T-cell (primary cell): ENCODE results near the gene PHYHIPL. TPM values are rescaled to one million over a fixed set of nuclear protein-coding genes. Genes with fewer than 3 reads are reported as not detected.

Experiments used
- ATAC-seq, 4 experiments: fragments of 200-7000 bp in 3 of 4; fragments of 150-1000 bp in 1 of 4; cut with Tn5 transposase; replicated peaks in 1 of 4; 1 replicate in 3 of 4; 2 replicates in 1 of 4; pipeline ENCODE4 v1.10.0; 2021; ENCODE audit warnings: moderate library complexity in 3 of 4, mild to moderate bottlenecking in 2 of 4, moderate number of reproducible peaks in 1 of 4
- CTCF ChIA-PET, 2 donors: fragments of 300-600 bp; sonication (Branson Sonifier 250); formaldehyde crosslinking; loops; one replicate each; lab custom pipeline; 2022; ENCODE audit warnings: antibody characterized with exemption in 2 of 2; lab: Charles Lee
- POLR2A ChIA-PET, 2 donors: fragments of 300-600 bp; sonication (Branson Sonifier 250); formaldehyde crosslinking; loops; one replicate each; lab custom pipeline; 2022; ENCODE audit warnings: antibody characterized with exemption in 2 of 2; lab: Charles Lee
- DNase-seq, 35 experiments: peaks; one replicate each; pipeline versions ENCODE4 v3.0.0 to v3.0.0-alpha.2; 2013 to 2023
- H3K27ac ChIP-seq: one replicate; pipeline ENCODE4 v1.5.1; 2013; ENCODE audit warnings: low read length
- H3K27me3 ChIP-seq, 2 experiments: replicated peaks in 1 of 2; 1 replicate in 1 of 2; 2 replicates in 1 of 2; pipeline versions ENCODE4 v1.6.1 to v1.7.0; 2013; ENCODE audit warnings: low read length in 1 of 2, mixed read lengths in 1 of 2; ENCODE audit not compliant: control insufficient read depth in 2 of 2, insufficient read depth in 2 of 2; ENCODE audit errors: extremely low read depth in 1 of 2
- H3K36me3 ChIP-seq, 2 donors: 1 replicate in 1 of 2; 2 replicates in 1 of 2; pipeline versions ENCODE4 v1.6.1 to v1.7.0; 2013; ENCODE audit warnings: low read length in 1 of 2; ENCODE audit not compliant: control insufficient read depth in 2 of 2, insufficient read depth in 1 of 2; ENCODE audit errors: extremely low read depth in 1 of 2
- H3K4me1 ChIP-seq, 2 experiments: 1 replicate in 1 of 2; 2 replicates in 1 of 2; pipeline versions ENCODE4 v1.6.1 to v1.7.0; 2013; ENCODE audit warnings: low read length in 2 of 2, mixed read lengths in 1 of 2; ENCODE audit not compliant: insufficient read depth in 2 of 2, control insufficient read depth in 1 of 2; ENCODE audit errors: extremely low read depth in 1 of 2
- H3K4me3 ChIP-seq, 2 donors: 1 replicate in 1 of 2; 2 replicates in 1 of 2; pipeline versions ENCODE4 v1.5.1 to v1.7.0; 2013; ENCODE audit warnings: mild to moderate bottlenecking in 2 of 2, low read length in 1 of 2, moderate library complexity in 1 of 2; ENCODE audit not compliant: control insufficient read depth in 1 of 2; ENCODE audit errors: extremely low read depth in 1 of 2
- H3K9me3 ChIP-seq: 2 replicates; pipeline ENCODE4 v1.7.0; 2013
- H3K27ac Mint-ChIP-seq, 2 donors: one replicate each; pipeline ENCODE4 v1.8.0; 2020 to 2021; ENCODE audit warnings: mild to moderate bottlenecking in 2 of 2, mixed read lengths in 2 of 2
- H3K27me3 Mint-ChIP-seq, 2 donors: one replicate each; pipeline ENCODE4 v1.8.0; 2021 to 2022; ENCODE audit warnings: mixed read lengths in 2 of 2
- H3K36me3 Mint-ChIP-seq: one replicate; pipeline ENCODE4 v1.8.0; 2021; ENCODE audit warnings: mixed read lengths
- H3K4me1 Mint-ChIP-seq, 3 donors: one replicate each; pipeline ENCODE4 v1.8.0; 2020 to 2022; ENCODE audit warnings: mixed read lengths in 3 of 3, mild to moderate bottlenecking in 1 of 3
- H3K4me3 Mint-ChIP-seq, 3 donors: one replicate each; pipeline ENCODE4 v1.8.0; 2020 to 2022; ENCODE audit warnings: mild to moderate bottlenecking in 3 of 3, mixed read lengths in 3 of 3, moderate library complexity in 3 of 3
- H3K9me3 Mint-ChIP-seq, 3 donors: one replicate each; pipeline ENCODE4 v1.8.0; 2020 to 2022; ENCODE audit warnings: mixed read lengths in 3 of 3
- WGBS: methylation state at CpG from one replicate; pipeline ENCODE4 v1.1.5; 2013; ENCODE audit warnings: missing lambda C conversion rate; ENCODE audit not compliant: insufficient coverage; 5-methylcytosine and 5-hydroxymethylcytosine counted together
- total RNA-seq, 35 experiments: library from RNA in 6 of 35; stranded (reverse) in 6 of 35; fragments of 120-200 nt in 1 of 35; gene quantifications; one replicate each; pipeline versions ENCODE4 v1.2.1 to v1.2.4 and lab custom pipeline; 2013 to 2026

Gene PHYHIPL
- total RNA-seq, 5 donors from 2014 or later (not counting 1 experiment from before 2014, with no cell fraction given): not detected

- no peak overlapping the region for H3K27ac Mint-ChIP-seq
Observed at GRCh38 chr10:59279991-59280505, 103.6 kb downstream of the PHYHIPL start.

GRCh38 chr10:59281861-59282260, 105.4 kb downstream of the PHYHIPL start:
- no peaks in the 10 kb centered on the region for H3K36me3 Mint-ChIP-seq
- DNase-seq (no peak), ATAC-seq (no peak)
- H3K4me3 Mint-ChIP-seq: no peak overlapping the region
- WGBS: no CpG with 5 or more reads among the region's 1 CpG
- peaks cover 0 to 6% of the 10 kb centered on the region in 2 donors for H3K27me3 Mint-ChIP-seq
- ChIA-PET CTCF (no interaction called here), POLR2A (no interaction called here)
- no peaks in the 10 kb centered on the region for H3K4me1 Mint-ChIP-seq
- no peaks in the 10 kb centered on the region for H3K9me3 ChIP-seq
- H3K4me1 ChIP-seq: no peaks in the 10 kb centered on the region
- no peak overlapping the region for H3K27ac Mint-ChIP-seq
- H3K27me3 ChIP-seq: no peaks in the 10 kb centered on the region
- no peak overlapping the region for H3K4me3 ChIP-seq
- peaks cover 0 to 3% (median 0%) of the 10 kb centered on the region in 3 donors for H3K9me3 Mint-ChIP-seq
- H3K27ac ChIP-seq: no peak overlapping the region
- no peaks in the 10 kb centered on the region for H3K36me3 ChIP-seq

More at GRCh38 chr10:59279991-59280505, 103.6 kb downstream of the PHYHIPL start:
- H3K36me3 Mint-ChIP-seq: no peaks in the 10 kb centered on the region
- ATAC-seq: no peak
- CTCF ChIA-PET: interaction anchor here in 1 of 2 donors (1.1 kb wide), 1 partner anchor 12 kb away, joined by 3 read pairs; no protein-coding TSS in a partner anchor
- no peak for DNase-seq
- no peaks in the 10 kb centered on the region for H3K4me1 Mint-ChIP-seq
- Histone ChIP-seq H3K9me3 (no peaks in the 10 kb centered on the region), H3K4me1 (no peaks in the 10 kb centered on the region), H3K27ac (no peak overlapping the region), H3K27me3 (no peaks in the 10 kb centered on the region), H3K4me3 (no peak overlapping the region), H3K36me3 (no peaks in the 10 kb centered on the region)
- peaks cover 0 to 6% of the 10 kb centered on the region in 2 donors for H3K27me3 Mint-ChIP-seq
- peaks cover 0 to 3% (median 0%) of the 10 kb centered on the region in 3 donors for H3K9me3 Mint-ChIP-seq
- no CpG with 5 or more reads among the region's 1 CpG for WGBS
- H3K4me3 Mint-ChIP-seq: no peak overlapping the region
- POLR2A ChIA-PET: no interaction called here

- H3K27me3 Mint-ChIP-seq: peaks cover 0 to 6% of the 10 kb centered on the region in 2 donors
- ChIA-PET POLR2A (no interaction called here), CTCF (no interaction called here)
- DNase-seq (no peak), ATAC-seq (no peak)
- no peaks in the 10 kb centered on the region for H3K36me3 ChIP-seq
- no peak overlapping the region for H3K4me3 ChIP-seq
- H3K4me1 Mint-ChIP-seq: no peaks in the 10 kb centered on the region
- H3K27ac ChIP-seq: no peak overlapping the region
- no peak overlapping the region for H3K27ac Mint-ChIP-seq
- no peaks in the 10 kb centered on the region for H3K9me3 ChIP-seq
- no peaks in the 10 kb centered on the region for H3K27me3 ChIP-seq
- no peaks in the 10 kb centered on the region for H3K4me1 ChIP-seq
- 31% methylated on average over 6 of the region's 9 CpGs for WGBS
- H3K36me3 Mint-ChIP-seq: no peaks in the 10 kb centered on the region
- H3K4me3 Mint-ChIP-seq: no peak overlapping the region
- peaks cover 0 to 3% (median 0%) of the 10 kb centered on the region in 3 donors for H3K9me3 Mint-ChIP-seq
Observed at GRCh38 chr10:59283456-59284091, 107.1 kb downstream of the PHYHIPL start.

- ATAC-seq (no peak), DNase-seq (no peak)
- H3K27me3 ChIP-seq: no peaks in the 10 kb centered on the region
- 76% methylated on average over 7 of the region's 7 CpGs for WGBS
- H3K36me3 Mint-ChIP-seq: no peaks in the 10 kb centered on the region
- no peak overlapping the region for H3K27ac ChIP-seq
- H3K9me3 Mint-ChIP-seq: peaks cover 0 to 3% (median 0%) of the 10 kb centered on the region in 3 donors
- no peaks in the 10 kb centered on the region for H3K4me1 ChIP-seq
- POLR2A ChIA-PET: no interaction called here
- H3K4me3 Mint-ChIP-seq: no peak overlapping the region
- no peaks in the 10 kb centered on the region for H3K4me1 Mint-ChIP-seq
- H3K4me3 ChIP-seq: no peak overlapping the region
- H3K36me3 ChIP-seq: no peaks in the 10 kb centered on the region
- H3K27ac Mint-ChIP-seq: no peak overlapping the region
- CTCF ChIA-PET: no interaction called here
- H3K27me3 Mint-ChIP-seq: peaks cover 0 to 6% of the 10 kb centered on the region in 2 donors
- H3K9me3 ChIP-seq: no peaks in the 10 kb centered on the region
Observed at GRCh38 chr10:59284118-59284975, 107.9 kb downstream of the PHYHIPL start.

GRCh38 chr10:59285073-59285472, 108.6 kb downstream of the PHYHIPL start:
- Histone ChIP-seq H3K4me1 (no peaks in the 10 kb centered on the region), H3K27me3 (no peaks in the 10 kb centered on the region), H3K9me3 (no peaks in the 10 kb centered on the region), H3K4me3 (no peak overlapping the region), H3K36me3 (no peaks in the 10 kb centered on the region), H3K27ac (no peak overlapping the region)
- DNase-seq: no peak
- ChIA-PET POLR2A (no interaction called here), CTCF (no interaction called here)
- Mint-ChIP-seq H3K36me3 (no peaks in the 10 kb centered on the region), H3K27ac (no peak overlapping the region), H3K4me1 (no peaks in the 10 kb centered on the region), H3K9me3 (peaks cover 0 to 3% (median 0%) of the 10 kb centered on the region in 3 donors), H3K27me3 (peaks cover 0 to 6% of the 10 kb centered on the region in 2 donors), H3K4me3 (no peak overlapping the region)
- 94% methylated on average over 4 of the region's 4 CpGs for WGBS
- no peak for ATAC-seq

GRCh38 chr10:59285848-59286247, 109.4 kb downstream of the PHYHIPL start:
- H3K27me3 ChIP-seq: no peaks in the 10 kb centered on the region
- Mint-ChIP-seq H3K27me3 (peaks cover 0 to 6% of the 10 kb centered on the region in 2 donors), H3K27ac (no peak overlapping the region), H3K4me1 (no peaks in the 10 kb centered on the region), H3K9me3 (peaks cover 0 to 6% (median 0%) of the 10 kb centered on the region in 3 donors), H3K36me3 (no peaks in the 10 kb centered on the region), H3K4me3 (no peak overlapping the region)
- DNase-seq (no peak), ATAC-seq (no peak)
- no peaks in the 10 kb centered on the region for H3K36me3 ChIP-seq
- ChIA-PET CTCF (no interaction called here), POLR2A (no interaction called here)
- 100% methylated on average over 1 of the region's 4 CpGs for WGBS
- no peak overlapping the region for H3K4me3 ChIP-seq
- H3K27ac ChIP-seq: no peak overlapping the region
- no peaks in the 10 kb centered on the region for H3K4me1 ChIP-seq
- H3K9me3 ChIP-seq: no peaks in the 10 kb centered on the region
